Esophagus muscularis mucosa (tissue), 3 donors: ENCODE data around the gene RAD51B.

Source experiments
- POLR2A ChIP-seq: fragments of 450-650 bp; IDR thresholded peaks from one replicate; pipeline ENCODE4 v1.6.1; 2017; ENCODE audit warnings: antibody characterized with exemption, moderate library complexity, mild to moderate bottlenecking, low read depth
- TF ChIP-seq, protein P1 (sequence below), 3 experiments: fragments of 200-600 bp in 2 of 3; fragments of 450-650 bp in 1 of 3; sonication (generic) in 2 of 3; IDR thresholded peaks; one replicate each; pipeline ENCODE4 v1.5.1; 2017 to 2019; ENCODE audit warnings: antibody characterized with exemption in 3 of 3, mild to moderate bottlenecking in 2 of 3, moderate library complexity in 1 of 3

DNA sequence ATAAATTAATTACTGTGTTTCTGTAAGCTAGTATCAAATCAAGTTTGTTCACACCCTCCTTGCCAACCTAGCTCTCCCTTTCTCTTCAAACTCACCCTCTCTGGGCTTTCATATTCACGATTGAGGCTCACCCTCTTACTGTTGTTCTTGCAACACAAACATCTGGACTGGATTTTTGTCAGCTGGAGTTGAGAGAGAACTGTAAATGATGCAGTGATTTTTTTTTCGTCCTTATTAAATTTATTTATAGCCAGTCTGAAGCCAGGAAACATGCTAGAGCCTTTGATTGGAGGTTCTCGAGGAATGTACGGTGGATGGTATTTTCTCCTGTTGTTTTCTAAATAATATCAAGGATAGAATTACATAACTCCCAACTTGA lies 488.2 kb downstream of the RAD51B start:
- TF ChIP-seq, protein P1, sequence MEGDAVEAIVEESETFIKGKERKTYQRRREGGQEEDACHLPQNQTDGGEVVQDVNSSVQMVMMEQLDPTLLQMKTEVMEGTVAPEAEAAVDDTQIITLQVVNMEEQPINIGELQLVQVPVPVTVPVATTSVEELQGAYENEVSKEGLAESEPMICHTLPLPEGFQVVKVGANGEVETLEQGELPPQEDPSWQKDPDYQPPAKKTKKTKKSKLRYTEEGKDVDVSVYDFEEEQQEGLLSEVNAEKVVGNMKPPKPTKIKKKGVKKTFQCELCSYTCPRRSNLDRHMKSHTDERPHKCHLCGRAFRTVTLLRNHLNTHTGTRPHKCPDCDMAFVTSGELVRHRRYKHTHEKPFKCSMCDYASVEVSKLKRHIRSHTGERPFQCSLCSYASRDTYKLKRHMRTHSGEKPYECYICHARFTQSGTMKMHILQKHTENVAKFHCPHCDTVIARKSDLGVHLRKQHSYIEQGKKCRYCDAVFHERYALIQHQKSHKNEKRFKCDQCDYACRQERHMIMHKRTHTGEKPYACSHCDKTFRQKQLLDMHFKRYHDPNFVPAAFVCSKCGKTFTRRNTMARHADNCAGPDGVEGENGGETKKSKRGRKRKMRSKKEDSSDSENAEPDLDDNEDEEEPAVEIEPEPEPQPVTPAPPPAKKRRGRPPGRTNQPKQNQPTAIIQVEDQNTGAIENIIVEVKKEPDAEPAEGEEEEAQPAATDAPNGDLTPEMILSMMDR (IDR thresholded peaks at IDR 0.05), result no peak
- TF ChIP-seq POLR2A, result no peak
